Measurements from ENCODE around the gene ISX. TPM values are rescaled to one million over a fixed set of nuclear protein-coding genes. Genes with fewer than 3 reads are reported as not detected.

ISX gene
- total and polyA plus RNA-seq, 2 donors (not counting 1 experiment from before 2014, with no cell fraction given), result not detected

DNA sequence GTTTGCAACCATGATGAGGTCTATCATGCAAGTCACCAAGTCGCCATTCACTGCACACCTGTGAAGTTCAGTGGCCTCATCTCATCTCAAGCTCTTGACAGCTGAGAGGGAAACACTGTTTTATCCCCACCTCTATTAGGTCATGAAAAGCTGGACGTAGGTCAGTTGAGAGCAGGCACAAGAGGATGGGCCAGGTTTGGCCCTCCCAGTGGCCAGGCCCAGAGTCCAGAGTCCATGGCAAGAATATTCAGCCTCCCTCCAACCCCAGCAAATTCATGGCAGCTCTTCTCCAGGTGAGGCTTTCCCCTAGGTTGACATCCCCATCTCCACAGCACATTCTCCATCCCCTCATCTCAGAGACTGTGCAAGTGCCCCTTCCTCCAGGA lies 22.0 kb upstream of the ISX start:
- DNase-seq (no peak), ATAC-seq (ENCODE audit: low read depth) (no peak)
- TF ChIP-seq EZH2 (IDR thresholded peaks at IDR 0.05; ENCODE audit: borderline replicate concordance, insufficient read depth, low read depth, low read length, poor library complexity, severe bottlenecking), result no peak
- TF ChIP-seq, protein P1, sequence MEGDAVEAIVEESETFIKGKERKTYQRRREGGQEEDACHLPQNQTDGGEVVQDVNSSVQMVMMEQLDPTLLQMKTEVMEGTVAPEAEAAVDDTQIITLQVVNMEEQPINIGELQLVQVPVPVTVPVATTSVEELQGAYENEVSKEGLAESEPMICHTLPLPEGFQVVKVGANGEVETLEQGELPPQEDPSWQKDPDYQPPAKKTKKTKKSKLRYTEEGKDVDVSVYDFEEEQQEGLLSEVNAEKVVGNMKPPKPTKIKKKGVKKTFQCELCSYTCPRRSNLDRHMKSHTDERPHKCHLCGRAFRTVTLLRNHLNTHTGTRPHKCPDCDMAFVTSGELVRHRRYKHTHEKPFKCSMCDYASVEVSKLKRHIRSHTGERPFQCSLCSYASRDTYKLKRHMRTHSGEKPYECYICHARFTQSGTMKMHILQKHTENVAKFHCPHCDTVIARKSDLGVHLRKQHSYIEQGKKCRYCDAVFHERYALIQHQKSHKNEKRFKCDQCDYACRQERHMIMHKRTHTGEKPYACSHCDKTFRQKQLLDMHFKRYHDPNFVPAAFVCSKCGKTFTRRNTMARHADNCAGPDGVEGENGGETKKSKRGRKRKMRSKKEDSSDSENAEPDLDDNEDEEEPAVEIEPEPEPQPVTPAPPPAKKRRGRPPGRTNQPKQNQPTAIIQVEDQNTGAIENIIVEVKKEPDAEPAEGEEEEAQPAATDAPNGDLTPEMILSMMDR (IDR thresholded peaks at IDR 0.05), result no peak
- WGBS (ENCODE audit: insufficient coverage), result 50% methylated on average over 2 of the region's 2 CpGs
- peaks cover 0 to 6% (median 0%) of the 10 kb centered on the region in 3 donors for H3K9me3 ChIP-seq (ENCODE audit: control extremely low read depth in 1 of 3, control insufficient read depth in 2 of 3, insufficient read depth in 1 of 3, low read length in 2 of 3)
- H3K4me1 Mint-ChIP-seq, result no peaks in the 10 kb centered on the region
- H3K4me3 ChIP-seq (ENCODE audit: control extremely low read depth in 1 of 5, extremely low read depth in 1 of 5, insufficient read depth in 1 of 5, low read depth in 2 of 5, low read length in 4 of 5), result no peak overlapping the region
- H3K27me3 ChIP-seq (replicated peaks in 1 of 4; ENCODE audit: control extremely low read depth in 1 of 4, control insufficient read depth in 3 of 4, insufficient read depth in 4 of 4, low read length in 3 of 4), result peaks cover 0 to 4% (median 0%) of the 10 kb centered on the region in 4 experiments
- peaks cover 42% of the 10 kb centered on the region for H3K27me3 Mint-ChIP-seq
- POLR2A ChIA-PET, result no interaction called here
- H3K4me1 ChIP-seq (ENCODE audit: control insufficient read depth in 2 of 2, insufficient read depth in 2 of 2, low read length in 2 of 2), result no peaks in the 10 kb centered on the region
- H4K20me1 ChIP-seq (ENCODE audit: control insufficient read depth, insufficient read depth, low read length, poor library complexity, severe bottlenecking), result no peaks in the 10 kb centered on the region
- no peak overlapping the region for H3K9ac ChIP-seq (ENCODE audit: low read length)
- no peaks in the 10 kb centered on the region for H3K9me3 Mint-ChIP-seq (ENCODE audit: insufficient read depth)
- CTCF ChIA-PET, result interaction anchor here (0.8 kb wide), 1 partner anchor 113 kb away, joined by 3 read pairs; no protein-coding TSS in a partner anchor
- no peak overlapping the region for H3K27ac ChIP-seq (ENCODE audit: low read length in 2 of 2)
- intact Hi-C loops (cut with micrococcal nuclease), result no loop called here
- no peaks in the 10 kb centered on the region for H3K36me3 ChIP-seq (replicated peaks in 1 of 2; ENCODE audit: control extremely low read depth in 1 of 2, control insufficient read depth in 1 of 2, extremely low read depth in 1 of 2, insufficient read depth in 2 of 2, low read length in 1 of 2)
- H3K27ac Mint-ChIP-seq, result no peak overlapping the region
- no peak overlapping the region for H3K4me3 Mint-ChIP-seq
- no peak overlapping the region for H2AFZ ChIP-seq (ENCODE audit: insufficient read depth, low read depth, low read length, poor library complexity, severe bottlenecking)
- H3K79me2 ChIP-seq (ENCODE audit: control insufficient read depth, insufficient read depth, low read length), result no peaks in the 10 kb centered on the region
- no peak overlapping the region for H3K4me2 ChIP-seq (replicated peaks; ENCODE audit: low read depth, low read length, poor library complexity, severe bottlenecking)

DNA sequence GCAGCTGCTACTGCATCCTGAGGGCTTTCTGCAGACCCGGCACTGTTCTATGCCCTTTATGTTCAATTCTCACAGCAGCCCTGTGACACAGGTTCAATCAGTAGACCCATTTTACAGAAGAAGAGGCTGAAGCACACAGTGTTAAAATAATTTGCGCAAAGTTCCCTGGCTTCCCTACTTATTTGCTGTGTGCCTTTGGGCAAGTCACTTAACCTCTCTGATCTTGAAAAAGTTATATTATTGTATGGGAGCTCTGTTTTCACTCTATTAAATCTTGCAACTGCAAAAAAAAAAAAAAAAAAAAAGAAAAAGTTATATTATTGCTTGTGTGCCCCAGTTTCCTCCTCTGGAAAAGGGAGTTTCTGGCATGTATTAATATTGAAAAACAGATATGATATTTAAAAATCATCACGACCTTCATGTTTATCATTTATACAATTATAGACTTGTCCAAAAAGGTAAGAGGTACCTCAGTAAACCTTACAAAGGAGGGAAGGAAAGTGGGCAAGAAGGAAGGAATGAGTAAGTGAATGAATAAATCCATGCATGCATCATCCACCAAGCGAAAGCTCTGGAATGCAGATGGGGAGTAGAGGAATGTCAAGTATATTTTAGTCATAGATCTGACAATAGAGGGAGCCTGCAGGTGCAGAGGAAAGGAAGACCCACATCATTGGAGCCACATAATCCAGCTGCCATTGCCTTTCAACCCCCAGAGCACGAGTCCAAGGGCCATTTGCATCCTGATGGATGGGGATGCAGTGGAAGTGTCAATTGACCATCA lies 21.2 kb upstream of the ISX start:
- no peak for DNase-seq
- Mint-ChIP-seq H3K27ac (no peak overlapping the region), H3K9me3 (ENCODE audit: insufficient read depth) (no peaks in the 10 kb centered on the region), H3K4me3 (no peak overlapping the region), H3K27me3 (peaks cover 44% of the 10 kb centered on the region), H3K4me1 (no peaks in the 10 kb centered on the region)
- no peak for ATAC-seq (ENCODE audit: low read depth)
- Histone ChIP-seq H3K36me3 (replicated peaks in 1 of 2; ENCODE audit: control extremely low read depth in 1 of 2, control insufficient read depth in 1 of 2, extremely low read depth in 1 of 2, insufficient read depth in 2 of 2, low read length in 1 of 2) (no peaks in the 10 kb centered on the region), H3K79me2 (ENCODE audit: control insufficient read depth, insufficient read depth, low read length) (no peaks in the 10 kb centered on the region), H3K4me2 (replicated peaks; ENCODE audit: low read depth, low read length, poor library complexity, severe bottlenecking) (no peak overlapping the region), H3K27me3 (replicated peaks in 1 of 4; ENCODE audit: control extremely low read depth in 1 of 4, control insufficient read depth in 3 of 4, insufficient read depth in 4 of 4, low read length in 3 of 4) (peaks cover 0 to 4% (median 0%) of the 10 kb centered on the region in 4 experiments), H2AFZ (ENCODE audit: insufficient read depth, low read depth, low read length, poor library complexity, severe bottlenecking) (no peak overlapping the region), H3K4me1 (ENCODE audit: control insufficient read depth in 2 of 2, insufficient read depth in 2 of 2, low read length in 2 of 2) (no peaks in the 10 kb centered on the region), H3K4me3 (ENCODE audit: control extremely low read depth in 1 of 5, extremely low read depth in 1 of 5, insufficient read depth in 1 of 5, low read depth in 2 of 5, low read length in 4 of 5) (no peak overlapping the region), H3K27ac (ENCODE audit: low read length in 2 of 2) (no peak overlapping the region), H3K9ac (ENCODE audit: low read length) (no peak overlapping the region), H3K9me3 (ENCODE audit: control extremely low read depth in 1 of 3, control insufficient read depth in 2 of 3, insufficient read depth in 1 of 3, low read length in 2 of 3) (peaks cover 0 to 6% (median 0%) of the 10 kb centered on the region in 3 donors), H4K20me1 (ENCODE audit: control insufficient read depth, insufficient read depth, low read length, poor library complexity, severe bottlenecking) (no peaks in the 10 kb centered on the region)
- ChIA-PET POLR2A (no interaction called here), CTCF (no interaction called here)
- 62% methylated on average over 2 of the region's 5 CpGs for WGBS (ENCODE audit: insufficient coverage)
- TF ChIP-seq, protein P1 (IDR thresholded peaks at IDR 0.05), result no peak
- TF ChIP-seq EZH2 (IDR thresholded peaks at IDR 0.05; ENCODE audit: borderline replicate concordance, insufficient read depth, low read depth, low read length, poor library complexity, severe bottlenecking), result no peak
- intact Hi-C loops (cut with micrococcal nuclease), result no loop called here
